HepG2 (cell line): Measurements from ENCODE around the gene TMEM139. TPM values are rescaled to one million over a fixed set of nuclear protein-coding genes. Genes with fewer than 3 reads are reported as not detected.

Experiments used
- CREB3 ChIP-seq: sonication (generic); formaldehyde crosslinking; IDR thresholded peaks from 2 replicates; pipeline ENCODE4 v1.5.0; 2020; ENCODE audit warnings: missing genetic modification reagents
- FOSL1 ChIP-seq: sonication (generic); formaldehyde crosslinking; IDR thresholded peaks from 2 replicates; pipeline ENCODE4 v1.9.0; 2021; ENCODE audit warnings: missing genetic modification reagents, borderline replicate concordance
- GATAD2A ChIP-seq: IDR thresholded peaks from 2 replicates; pipeline ENCODE4 v1.6.1; 2016
- KDM2A ChIP-seq: sonication (generic); formaldehyde crosslinking; IDR thresholded peaks from 2 replicates; pipeline ENCODE4 v1.4.0; 2020; ENCODE audit warnings: low read depth, missing genetic modification reagents, borderline replicate concordance
- NONO ChIP-seq, 2 experiments: fragments of 450-650 bp in 1 of 2; sonication (generic) in 1 of 2; formaldehyde crosslinking in 1 of 2; IDR thresholded peaks in 1 of 2; conservative IDR thresholded peaks in 1 of 2; 2 replicates each; pipeline versions ENCODE4 v1.6.1 to v1.8.0; 2017 to 2022; ENCODE audit warnings: mild to moderate bottlenecking in 1 of 2, missing genetic modification reagents in 1 of 2, moderate library complexity in 1 of 2
- SRY ChIP-seq: sonication (generic); formaldehyde crosslinking; IDR thresholded peaks from 2 replicates; pipeline ENCODE4 v1.8.0; 2022; ENCODE audit warnings: mild to moderate bottlenecking, missing genetic modification reagents
- ZBTB10 ChIP-seq: sonication (generic); formaldehyde crosslinking; IDR thresholded peaks from 2 replicates; pipeline ENCODE4 v1.4.0; 2020; ENCODE audit warnings: missing genetic modification reagents, borderline replicate concordance
- ZNF567 ChIP-seq: sonication (generic); formaldehyde crosslinking; IDR thresholded peaks from 2 replicates; pipeline ENCODE4 v1.8.1; 2023; ENCODE audit warnings: mild to moderate bottlenecking, missing genetic modification reagents, borderline replicate concordance
- polyA plus RNA-seq, 8 experiments: library from polyadenylated mRNA; depleted of rRNA in 3 of 8; stranded (reverse) in 7 of 8; unstranded in 1 of 8; fragments of >200 nt; fragmentation: Illumina TruSeq in 4 of 8; extraction: Trizol in 4 of 8; gene quantifications; 2 replicates each; pipeline versions ENCODE4 v1.2.1 to v1.2.3, GENCODE V29; 2011 to 2016; ENCODE audit warnings: low read depth in 4 of 8, missing spikeins in 1 of 8, mixed read lengths in 1 of 8; ENCODE audit not compliant: insufficient read depth in 1 of 8
- total RNA-seq, 5 experiments: library from RNA; depleted of rRNA; stranded (reverse); fragments of >200 nt; fragmentation: Illumina TruSeq; extraction: Trizol; gene quantifications; 2 replicates each; pipeline ENCODE4 v1.2.3, GENCODE V29; 2016; ENCODE audit warnings: low read depth in 1 of 5
- TF ChIP-seq, protein P1 (sequence below): sonication (generic); formaldehyde crosslinking; IDR thresholded peaks from 2 replicates; pipeline ENCODE4 v1.4.0; 2020; ENCODE audit warnings: missing genetic modification reagents, mild to moderate bottlenecking, borderline replicate concordance
- TF ChIP-seq, protein P2 (sequence below): IDR thresholded peaks from 2 replicates; pipeline ENCODE4 v1.6.1; 2016
- TF ChIP-seq, protein P3 (sequence below): sonication (generic); IDR thresholded peaks from 2 replicates; pipeline ENCODE4 v1.6.1; 2016; ENCODE audit warnings: low read depth, borderline replicate concordance
- TF ChIP-seq, protein P4 (sequence below): sonication (generic); formaldehyde crosslinking; conservative IDR thresholded peaks from 2 replicates; pipeline ENCODE4 v1.5.0; 2020; ENCODE audit warnings: missing genetic modification reagents

The TMEM139 gene
- total and polyA plus RNA-seq, 2 of the 13 experiments (the other 11 are each of a cell fraction or from before 2014, with no cell fraction given): 7.9 to 14.0 TPM

DNA sequence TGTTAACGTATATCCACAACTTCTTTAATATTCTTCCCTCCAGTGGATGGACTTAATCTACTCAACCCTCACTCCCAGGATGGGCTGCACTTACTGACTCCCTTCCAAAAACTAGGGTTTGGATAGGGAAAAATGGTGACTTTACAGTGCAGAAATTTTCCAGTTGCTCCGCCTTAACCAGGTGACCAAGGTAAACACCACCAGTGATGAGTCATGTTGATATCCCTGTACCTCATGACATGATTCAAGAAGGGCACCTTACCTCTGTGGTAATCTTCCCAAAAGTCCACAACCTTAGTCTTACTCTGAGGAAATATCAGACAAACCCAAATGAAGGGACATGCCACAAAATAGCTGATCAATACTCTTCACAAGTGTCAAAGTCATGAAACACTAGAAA lies 25.0 kb upstream of the TMEM139 start (continued):
- TF ChIP-seq ZBTB10 (CRISPR knock-in tag): no peak
- TF ChIP-seq, protein P1, sequence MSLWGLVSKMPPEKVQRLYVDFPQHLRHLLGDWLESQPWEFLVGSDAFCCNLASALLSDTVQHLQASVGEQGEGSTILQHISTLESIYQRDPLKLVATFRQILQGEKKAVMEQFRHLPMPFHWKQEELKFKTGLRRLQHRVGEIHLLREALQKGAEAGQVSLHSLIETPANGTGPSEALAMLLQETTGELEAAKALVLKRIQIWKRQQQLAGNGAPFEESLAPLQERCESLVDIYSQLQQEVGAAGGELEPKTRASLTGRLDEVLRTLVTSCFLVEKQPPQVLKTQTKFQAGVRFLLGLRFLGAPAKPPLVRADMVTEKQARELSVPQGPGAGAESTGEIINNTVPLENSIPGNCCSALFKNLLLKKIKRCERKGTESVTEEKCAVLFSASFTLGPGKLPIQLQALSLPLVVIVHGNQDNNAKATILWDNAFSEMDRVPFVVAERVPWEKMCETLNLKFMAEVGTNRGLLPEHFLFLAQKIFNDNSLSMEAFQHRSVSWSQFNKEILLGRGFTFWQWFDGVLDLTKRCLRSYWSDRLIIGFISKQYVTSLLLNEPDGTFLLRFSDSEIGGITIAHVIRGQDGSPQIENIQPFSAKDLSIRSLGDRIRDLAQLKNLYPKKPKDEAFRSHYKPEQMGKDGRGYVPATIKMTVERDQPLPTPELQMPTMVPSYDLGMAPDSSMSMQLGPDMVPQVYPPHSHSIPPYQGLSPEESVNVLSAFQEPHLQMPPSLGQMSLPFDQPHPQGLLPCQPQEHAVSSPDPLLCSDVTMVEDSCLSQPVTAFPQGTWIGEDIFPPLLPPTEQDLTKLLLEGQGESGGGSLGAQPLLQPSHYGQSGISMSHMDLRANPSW (CRISPR knock-in tag): no peak
- TF ChIP-seq FOSL1 (CRISPR knock-in tag): peak; percentile 58; the same call in 1 of the 2 replicates
- 0 out of 2 replicates have a peak, but pooled peaks have one; percentile 10 for TF ChIP-seq GATAD2A (CRISPR knock-in tag)
- TF ChIP-seq, protein P2, sequence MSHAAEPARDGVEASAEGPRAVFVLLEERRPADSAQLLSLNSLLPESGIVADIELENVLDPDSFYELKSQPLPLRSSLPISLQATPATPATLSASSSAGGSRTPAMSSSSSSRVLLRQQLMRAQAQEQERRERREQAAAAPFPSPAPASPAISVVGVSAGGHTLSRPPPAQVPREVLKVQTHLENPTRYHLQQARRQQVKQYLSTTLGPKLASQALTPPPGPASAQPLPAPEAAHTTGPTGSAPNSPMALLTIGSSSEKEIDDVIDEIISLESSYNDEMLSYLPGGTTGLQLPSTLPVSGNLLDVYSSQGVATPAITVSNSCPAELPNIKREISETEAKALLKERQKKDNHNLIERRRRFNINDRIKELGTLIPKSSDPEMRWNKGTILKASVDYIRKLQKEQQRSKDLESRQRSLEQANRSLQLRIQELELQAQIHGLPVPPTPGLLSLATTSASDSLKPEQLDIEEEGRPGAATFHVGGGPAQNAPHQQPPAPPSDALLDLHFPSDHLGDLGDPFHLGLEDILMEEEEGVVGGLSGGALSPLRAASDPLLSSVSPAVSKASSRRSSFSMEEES (CRISPR knock-in tag): peak; percentile 40; the same call in 1 of the 2 replicates
- no peak for TF ChIP-seq CREB3 (CRISPR knock-in tag)
- TF ChIP-seq SRY (CRISPR knock-in tag): no peak
- TF ChIP-seq ZNF567 (CRISPR knock-in tag): no peak
- TF ChIP-seq NONO (IDR thresholded peaks at IDR 0.05): no peak
- no peak for TF ChIP-seq NONO (CRISPR knock-in tag; conservative IDR thresholded peaks at IDR 0.05)
- no peak for TF ChIP-seq KDM2A
- TF ChIP-seq, protein P3, sequence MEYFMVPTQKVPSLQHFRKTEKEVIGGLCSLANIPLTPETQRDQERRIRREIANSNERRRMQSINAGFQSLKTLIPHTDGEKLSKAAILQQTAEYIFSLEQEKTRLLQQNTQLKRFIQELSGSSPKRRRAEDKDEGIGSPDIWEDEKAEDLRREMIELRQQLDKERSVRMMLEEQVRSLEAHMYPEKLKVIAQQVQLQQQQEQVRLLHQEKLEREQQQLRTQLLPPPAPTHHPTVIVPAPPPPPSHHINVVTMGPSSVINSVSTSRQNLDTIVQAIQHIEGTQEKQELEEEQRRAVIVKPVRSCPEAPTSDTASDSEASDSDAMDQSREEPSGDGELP: peak; percentile 62; the same call in 1 of the 2 replicates
- TF ChIP-seq, protein P4, sequence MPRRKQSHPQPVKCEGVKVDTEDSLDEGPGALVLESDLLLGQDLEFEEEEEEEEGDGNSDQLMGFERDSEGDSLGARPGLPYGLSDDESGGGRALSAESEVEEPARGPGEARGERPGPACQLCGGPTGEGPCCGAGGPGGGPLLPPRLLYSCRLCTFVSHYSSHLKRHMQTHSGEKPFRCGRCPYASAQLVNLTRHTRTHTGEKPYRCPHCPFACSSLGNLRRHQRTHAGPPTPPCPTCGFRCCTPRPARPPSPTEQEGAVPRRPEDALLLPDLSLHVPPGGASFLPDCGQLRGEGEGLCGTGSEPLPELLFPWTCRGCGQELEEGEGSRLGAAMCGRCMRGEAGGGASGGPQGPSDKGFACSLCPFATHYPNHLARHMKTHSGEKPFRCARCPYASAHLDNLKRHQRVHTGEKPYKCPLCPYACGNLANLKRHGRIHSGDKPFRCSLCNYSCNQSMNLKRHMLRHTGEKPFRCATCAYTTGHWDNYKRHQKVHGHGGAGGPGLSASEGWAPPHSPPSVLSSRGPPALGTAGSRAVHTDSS: no peak
